IMR-90 (cell line): ENCODE results near the gene BEGAIN. TPM values are rescaled to one million over a fixed set of nuclear protein-coding genes. Genes with fewer than 3 reads are reported as not detected.

Source experiments
- ATAC-seq: fragments of 200-7000 bp; cut with Tn5 transposase; 2 replicates; pipeline ENCODE4 v1.9.1; 2020; ENCODE audit warnings: low read depth, mild to moderate bottlenecking, moderate library complexity
- BruUV-seq: library from RNA; stranded (reverse); fragments of 400-500 nt; replicated peaks from 2 replicates; lab custom pipeline; 2021; lab: Mats Ljungman, UMichigan
- CTCF ChIA-PET: fragments of 300-600 bp; formaldehyde crosslinking; extraction: SDS; loops from one replicate; lab custom pipeline; 2021; ENCODE audit warnings: antibody characterized with exemption; lab: Yijun Ruan, JAX
- POLR2A ChIA-PET: fragments of 300-600 bp; sonication (Branson Sonifier 250); formaldehyde crosslinking; loops from one replicate; lab custom pipeline; 2022; ENCODE audit warnings: antibody characterized with exemption; ENCODE audit not compliant: unreplicated experiment; lab: Charles Lee
- DNase-seq: peaks from one replicate; pipeline ENCODE4 v3.0.0; 2013
- H2AFZ ChIP-seq: replicated peaks from 2 replicates; pipeline ENCODE3; 2013; ENCODE audit warnings: low read length, mild to moderate bottlenecking; ENCODE audit not compliant: poor library complexity
- H2AK5ac ChIP-seq: 2 replicates; pipeline ENCODE4 v1.6.1; 2013; ENCODE audit warnings: low read depth, low read length, inconsistent platforms
- H2AK9ac ChIP-seq: replicated peaks from 2 replicates; pipeline ENCODE3; 2013; ENCODE audit warnings: mild to moderate bottlenecking, low read depth, low read length, moderate library complexity; ENCODE audit not compliant: poor library complexity
- H2BK120ac ChIP-seq: 2 replicates; pipeline ENCODE4 v1.6.1; 2013; ENCODE audit warnings: low read depth, low read length, inconsistent platforms
- H2BK15ac ChIP-seq: 3 replicates; pipeline ENCODE4 v1.6.1; 2013; ENCODE audit warnings: low read depth, low read length, inconsistent platforms
- H2BK20ac ChIP-seq: 2 replicates; pipeline ENCODE4 v1.6.1; 2013; ENCODE audit warnings: low read depth, mild to moderate bottlenecking, inconsistent platforms, low read length, moderate library complexity
- H2BK5ac ChIP-seq: 2 replicates; pipeline ENCODE4 v1.6.1; 2013; ENCODE audit warnings: mild to moderate bottlenecking, low read depth, low read length, inconsistent platforms; ENCODE audit not compliant: poor library complexity, severe bottlenecking
- H3K14ac ChIP-seq: replicated peaks from 2 replicates; pipeline ENCODE4 v1.6.1; 2013; ENCODE audit warnings: low read depth, low read length, inconsistent platforms
- H3K18ac ChIP-seq: 2 replicates; pipeline ENCODE4 v1.6.1; 2013; ENCODE audit warnings: low read depth, low read length, control low read depth
- H3K23ac ChIP-seq: 2 replicates; pipeline ENCODE4 v1.6.1; 2013; ENCODE audit warnings: low read depth, low read length, inconsistent platforms
- H3K27ac ChIP-seq: 2 replicates; pipeline ENCODE4 v1.5.1; 2013; ENCODE audit warnings: mild to moderate bottlenecking, control low read depth, low read length; ENCODE audit not compliant: insufficient read depth
- H3K27me3 ChIP-seq: 2 replicates; pipeline ENCODE4 v1.6.1; 2013; ENCODE audit warnings: low read length; ENCODE audit not compliant: control insufficient read depth, insufficient read depth
- H3K36me3 ChIP-seq: 2 replicates; pipeline ENCODE4 v1.6.1; 2013; ENCODE audit warnings: low read length, mixed read lengths; ENCODE audit not compliant: control insufficient read depth, insufficient read depth
- H3K4ac ChIP-seq: 2 replicates; pipeline ENCODE4 v1.6.1; 2013; ENCODE audit warnings: low read depth, low read length, inconsistent platforms
- H3K4me1 ChIP-seq: 2 replicates; pipeline ENCODE4 v1.6.1; 2013; ENCODE audit warnings: low read length, mixed read lengths; ENCODE audit not compliant: control insufficient read depth, insufficient read depth
- H3K4me2 ChIP-seq: 2 replicates; pipeline ENCODE4 v1.6.1; 2013; ENCODE audit warnings: low read depth, mild to moderate bottlenecking, control low read depth, low read length, moderate library complexity
- H3K4me3 ChIP-seq: 2 replicates; pipeline ENCODE4 v1.5.1; 2013; ENCODE audit warnings: low read depth, mild to moderate bottlenecking, control low read depth, low read length, moderate library complexity; ENCODE audit not compliant: insufficient read depth
- H3K56ac ChIP-seq: 2 replicates; pipeline ENCODE4 v1.6.1; 2013; ENCODE audit warnings: low read length, inconsistent platforms; ENCODE audit not compliant: insufficient read depth; ENCODE audit errors: extremely low read depth
- H3K79me1 ChIP-seq, 2 experiments: 2 replicates each; pipeline ENCODE4 v1.6.1; 2013; ENCODE audit warnings: low read length in 2 of 2, inconsistent platforms in 1 of 2, low read depth in 1 of 2
- H3K9ac ChIP-seq: 2 replicates; pipeline ENCODE4 v1.6.1; 2013; ENCODE audit warnings: low read depth, low read length, control low read depth
- H3K9me1 ChIP-seq: 2 replicates; pipeline ENCODE4 v1.6.1; 2013; ENCODE audit warnings: low read length, inconsistent platforms; ENCODE audit not compliant: insufficient read depth
- H3K9me3 ChIP-seq: 2 replicates; pipeline ENCODE4 v1.6.1; 2013; ENCODE audit warnings: low read length; ENCODE audit not compliant: control insufficient read depth, insufficient read depth
- H4K20me1 ChIP-seq: 2 replicates; pipeline ENCODE4 v1.6.1; 2013; ENCODE audit warnings: low read length, inconsistent platforms; ENCODE audit not compliant: insufficient read depth
- H4K5ac ChIP-seq: 2 replicates; pipeline ENCODE4 v1.6.1; 2013; ENCODE audit warnings: mild to moderate bottlenecking, low read depth, low read length, control low read depth
- H4K8ac ChIP-seq, 2 experiments: 2 replicates each; pipeline ENCODE4 v1.6.1; 2013; ENCODE audit warnings: low read depth in 2 of 2, low read length in 2 of 2, control low read depth in 1 of 2, inconsistent platforms in 1 of 2
- H4K91ac ChIP-seq: 2 replicates; pipeline ENCODE4 v1.6.1; 2013; ENCODE audit warnings: low read depth, low read length, inconsistent platforms; ENCODE audit not compliant: insufficient read depth
- BHLHE40 ChIP-seq: fragments of 150-350 bp; IDR thresholded peaks from 2 replicates; pipeline ENCODE4 v1.6.1; 2016; ENCODE audit warnings: mild to moderate bottlenecking, low read depth, low read length
- CEBPB ChIP-seq: IDR thresholded peaks from 2 replicates; pipeline ENCODE4 v1.6.1; 2012; ENCODE audit warnings: low read depth, low read length, improper control_type of control experiment
- CHD1 ChIP-seq: IDR thresholded peaks from 2 replicates; pipeline ENCODE4 v1.6.1; 2012; ENCODE audit warnings: low read depth, low read length, improper control_type of control experiment
- CTCF ChIP-seq: conservative IDR thresholded peaks from 2 replicates; pipeline ENCODE4 v1.5.1; 2012; ENCODE audit warnings: mild to moderate bottlenecking, low read depth, low read length, improper control_type of control experiment
- ELK1 ChIP-seq: fragments of 150-350 bp; IDR thresholded peaks from 2 replicates; pipeline ENCODE4 v1.6.1; 2016; ENCODE audit warnings: low read depth, mild to moderate bottlenecking, low read length, moderate library complexity, borderline replicate concordance
- FOS ChIP-seq: fragments of 150-350 bp; IDR thresholded peaks from 2 replicates; pipeline ENCODE4 v1.6.1; 2016; ENCODE audit warnings: low read depth, low read length
- MAFK ChIP-seq: IDR thresholded peaks from 2 replicates; pipeline ENCODE4 v1.6.1; 2012; ENCODE audit warnings: low read depth, low read length, improper control_type of control experiment
- MAZ ChIP-seq: IDR thresholded peaks from 2 replicates; pipeline ENCODE4 v1.6.1; 2012; ENCODE audit warnings: low read depth, mild to moderate bottlenecking, low read length, improper control_type of control experiment, moderate library complexity, borderline replicate concordance
- MXI1 ChIP-seq: IDR thresholded peaks from 2 replicates; pipeline ENCODE4 v1.6.1; 2012; ENCODE audit warnings: low read depth, mild to moderate bottlenecking, low read length, moderate library complexity, borderline replicate concordance
- NFE2L2 ChIP-seq: fragments of 150-350 bp; IDR thresholded peaks from 2 replicates; pipeline ENCODE4 v1.6.1; 2016; ENCODE audit warnings: low read depth, mild to moderate bottlenecking, low read length
- POLR2A ChIP-seq: IDR thresholded peaks from 2 replicates; pipeline ENCODE4 v1.6.1; 2012; ENCODE audit warnings: mild to moderate bottlenecking, low read depth, low read length
- RAD21 ChIP-seq: IDR thresholded peaks from 2 replicates; pipeline ENCODE4 v1.6.1; 2012; ENCODE audit warnings: low read length, improper control_type of control experiment
- RCOR1 ChIP-seq: IDR thresholded peaks from 2 replicates; pipeline ENCODE4 v1.6.1; 2012; ENCODE audit warnings: mild to moderate bottlenecking, low read length, improper control_type of control experiment; ENCODE audit not compliant: insufficient replicate concordance
- RFX5 ChIP-seq: IDR thresholded peaks from 2 replicates; pipeline ENCODE4 v1.8.0; 2012; ENCODE audit warnings: low read depth, mild to moderate bottlenecking, low read length, moderate library complexity
- SMC3 ChIP-seq: fragments of 150-350 bp; IDR thresholded peaks from 2 replicates; pipeline ENCODE4 v1.6.1; 2016; ENCODE audit warnings: low read depth, mild to moderate bottlenecking, antibody characterized with exemption, low read length, moderate library complexity
- USF2 ChIP-seq: fragments of 150-350 bp; IDR thresholded peaks from 2 replicates; pipeline ENCODE4 v1.6.1; 2017; ENCODE audit warnings: mild to moderate bottlenecking, antibody characterized with exemption, low read length, low read depth
- WGBS, 2 experiments: methylation state at CpG; one replicate each; pipeline versions ENCODE4 v1.1.5 to v1.1.7; 2013; ENCODE audit warnings: missing lambda C conversion rate in 2 of 2; ENCODE audit not compliant: insufficient read length in 1 of 2; ENCODE audit errors: extremely low coverage in 2 of 2; 5-methylcytosine and 5-hydroxymethylcytosine counted together
- dilution Hi-C: fragments of 300-500 bp; cut with HindIII; formaldehyde crosslinking; loops from one replicate; pipeline ENCODE4 v1.14.3; 2018; ENCODE audit warnings: low sequenced_read_pairs; ENCODE audit not compliant: unreplicated experiment
- in situ Hi-C: fragments of 300-500 bp; cut with MboI; formaldehyde crosslinking; loops from 3 replicates; pipeline ENCODE4 v1.14.3; 2019; ENCODE audit warnings: low sequenced_read_pairs, inconsistent platforms, mixed read lengths
- intact Hi-C: fragments of 100-400 bp; cut with micrococcal nuclease; formaldehyde crosslinking; loops from 2 replicates; pipeline ENCODE4 v1.10.0; 2022
- polyA plus RNA-seq, 3 experiments: library from polyadenylated mRNA; depleted of rRNA; stranded (reverse); fragments of >200 nt; gene quantifications; 2 replicates each; pipeline ENCODE4 v1.2.3, GENCODE V29; 2012; ENCODE audit warnings: low replicate concordance in 1 of 3
- total RNA-seq: library from RNA; depleted of rRNA; stranded (reverse); fragments of >200 nt; gene quantifications from 2 replicates; pipeline ENCODE4 v1.2.3, GENCODE V29; 2012

BEGAIN gene
- total and polyA plus RNA-seq, 2 of the 4 experiments (the other 2 are of a cell fraction) = 0.18 to 0.99 TPM

- Histone ChIP-seq H3K9me1 (no peaks in the 10 kb centered on the region), H3K18ac (no peak overlapping the region), H3K4me3 (no peak overlapping the region), H2AK9ac (no peak overlapping the region), H4K20me1 (no peaks in the 10 kb centered on the region; the same call in 1 of the 2 replicates), H3K14ac (no peak overlapping the region), H3K27ac (no peak overlapping the region), H2AK5ac (no peak overlapping the region), H2BK15ac (no peak overlapping the region), H3K56ac (no peak overlapping the region), H2BK20ac (no peak overlapping the region), H4K91ac (no peak overlapping the region), H3K79me1 (no peaks in the 10 kb centered on the region), H3K23ac (no peak overlapping the region), H3K4me1 (no peaks in the 10 kb centered on the region), H3K36me3 (no peaks in the 10 kb centered on the region), H3K4ac (no peak overlapping the region), H3K9ac (no peak overlapping the region), H2BK5ac (no peak overlapping the region), H4K5ac (no peak overlapping the region), H3K4me2 (no peak overlapping the region), H2BK120ac (no peak overlapping the region), H3K27me3 (peaks cover 57% of the 10 kb centered on the region), H3K9me3 (no peaks in the 10 kb centered on the region), H2AFZ (no peak overlapping the region), H4K8ac (no peak overlapping the region)
- intact Hi-C loops = no loop called here
- ChIA-PET POLR2A (no interaction called here), CTCF (interaction anchor here (0.5 kb wide), 1 partner anchor 273 kb away, joined by 3 read pairs; no protein-coding TSS in a partner anchor)
- in situ Hi-C loops = no loop called here
- dilution Hi-C loops = no loop called here
- no TSS peak for BruUV-seq
- ATAC-seq (no peak), DNase-seq (no peak)
- WGBS, 2 experiments = 100% methylated on average over 3 of the region's 9 CpGs; no CpG with 5 or more reads in 1 of the 2 experiments
- TF ChIP-seq ELK1 (no peak), CEBPB (no peak), MAFK (no peak), RAD21 (no peak), BHLHE40 (no peak), MXI1 (no peak), USF2 (no peak), RFX5 (no peak), NFE2L2 (no peak), RCOR1 (no peak), MAZ (no peak), POLR2A (no peak), FOS (no peak), CHD1 (no peak), SMC3 (no peak), CTCF (no peak)
Observed at GRCh38 chr14:100559455-100559854, 27.8 kb downstream of the BEGAIN start.
